ENCODE data around the gene HENMT1.

HENMT1 gene

GRCh38 chr1:108627951-108628350, 32.9 kb downstream of the HENMT1 start:
- no peak for DNase-seq (ENCODE audit: low read depth)

GRCh38 chr1:108627256-108627655, 33.6 kb downstream of the HENMT1 start:
- no peak for DNase-seq (ENCODE audit: low read depth)

- no peak for DNase-seq (ENCODE audit: low read depth)
These were observed 36.8 kb downstream of the HENMT1 start for GRCh38 chr1:108624069-108624468.

GRCh38 chr1:108617724-108618056, 43.2 kb downstream of the HENMT1 start:
- no peak for DNase-seq (ENCODE audit: low read depth)

- no peak for DNase-seq (ENCODE audit: low read depth)
These were observed 43.7 kb downstream of the HENMT1 start for GRCh38 chr1:108617008-108617723.

GRCh38 chr1:108615544-108615943, 45.3 kb downstream of the HENMT1 start:
- DNase-seq (ENCODE audit: low read depth): no peak

- no peak for DNase-seq (ENCODE audit: low read depth)
These were observed 48.4 kb downstream of the HENMT1 start for GRCh38 chr1:108612496-108612895.

GRCh38 chr1:108611984-108612383, 48.9 kb downstream of the HENMT1 start:
- no peak for DNase-seq (ENCODE audit: low read depth)

- no peak for DNase-seq (ENCODE audit: low read depth)
These were observed 50.8 kb downstream of the HENMT1 start for GRCh38 chr1:108610073-108610472.

- DNase-seq (ENCODE audit: low read depth): no peak
These were observed 51.3 kb downstream of the HENMT1 start for GRCh38 chr1:108609483-108610049.

- no peak for DNase-seq (ENCODE audit: low read depth)
These were observed 54.4 kb downstream of the HENMT1 start for GRCh38 chr1:108606478-108606877.

- DNase-seq (ENCODE audit: low read depth): no peak
These were observed 55.3 kb downstream of the HENMT1 start for GRCh38 chr1:108605633-108606032.

- DNase-seq (ENCODE audit: low read depth): no peak
These were observed 59.0 kb downstream of the HENMT1 start for GRCh38 chr1:108601708-108602410.

- DNase-seq (ENCODE audit: low read depth): no peak
These were observed 60.4 kb downstream of the HENMT1 start for GRCh38 chr1:108600504-108600903.

- DNase-seq (ENCODE audit: low read depth): no peak
These were observed 62.6 kb downstream of the HENMT1 start for GRCh38 chr1:108598340-108598739.
